Progenitor cell of endocrine pancreas (in vitro differentiated cells): ENCODE measurements around the gene CRYAB. TPM values are rescaled to one million over a fixed set of nuclear protein-coding genes. Genes with fewer than 3 reads are reported as not detected.

Experiments
- DNase-seq: peaks from one replicate; pipeline ENCODE4 v3.0.0; 2021; ENCODE audit warnings: low spot score; ENCODE audit not compliant: unreplicated experiment
- H3K27ac Mint-ChIP-seq: 2 replicates; pipeline ENCODE4 v1.8.0; 2021; ENCODE audit warnings: mild to moderate bottlenecking, moderate library complexity, mixed read lengths
- H3K27me3 Mint-ChIP-seq: 2 replicates; pipeline ENCODE4 v1.8.0; 2021; ENCODE audit warnings: mixed read lengths
- H3K36me3 Mint-ChIP-seq: 2 replicates; pipeline ENCODE4 v1.8.0; 2022; ENCODE audit warnings: mixed read lengths; ENCODE audit not compliant: insufficient read depth
- H3K4me1 Mint-ChIP-seq: 2 replicates; pipeline ENCODE4 v1.8.0; 2021; ENCODE audit warnings: low read depth, mixed read lengths
- H3K4me3 Mint-ChIP-seq: 2 replicates; pipeline ENCODE4 v1.8.0; 2021; ENCODE audit warnings: low read depth, mild to moderate bottlenecking, moderate library complexity, mixed read lengths
- H3K9me3 Mint-ChIP-seq: 2 replicates; pipeline ENCODE4 v1.8.0; 2021; ENCODE audit warnings: low read depth, mixed read lengths
- CTCF ChIP-seq: fragments of 200-600 bp; sonication (generic); IDR thresholded peaks from one replicate; pipeline ENCODE4 v1.5.0; 2021; ENCODE audit warnings: antibody characterized with exemption, mild to moderate bottlenecking; ENCODE audit not compliant: unreplicated experiment
- total RNA-seq: library from RNA; stranded (reverse); gene quantifications from 2 replicates; pipeline ENCODE4 v1.2.1, GENCODE V29; 2021

CRYAB gene
- total RNA-seq, 1 donor from 2014 or later, result not detected

- no peak for TF ChIP-seq CTCF
- peak overlapping the region; percentile 97 for H3K27ac Mint-ChIP-seq
These were observed 41.1 kb downstream of the CRYAB start for GRCh38 chr11:111870522-111870885.

GRCh38 chr11:111870113-111870512 is 41.5 kb downstream of the CRYAB start:
- Mint-ChIP-seq H3K4me1 (peaks cover 12% of the 10 kb centered on the region), H3K27ac (no peak overlapping the region), H3K36me3 (peaks cover 23% of the 10 kb centered on the region), H3K27me3 (no peaks in the 10 kb centered on the region), H3K9me3 (no peaks in the 10 kb centered on the region), H3K4me3 (peak overlapping the region; percentile 31)
- TF ChIP-seq CTCF, result no peak
- DNase-seq, result no peak

More at GRCh38 chr11:111870522-111870885, 41.1 kb downstream of the CRYAB start:
- H3K9me3 Mint-ChIP-seq, result no peaks in the 10 kb centered on the region
- H3K36me3 Mint-ChIP-seq, result peaks cover 24% of the 10 kb centered on the region
- no peak for DNase-seq
- no peaks in the 10 kb centered on the region for H3K27me3 Mint-ChIP-seq
- peak overlapping the region; percentile 95 for H3K4me3 Mint-ChIP-seq
- H3K4me1 Mint-ChIP-seq, result peaks cover 12% of the 10 kb centered on the region

- no peak for DNase-seq
- H3K4me3 Mint-ChIP-seq, result no peak overlapping the region
- TF ChIP-seq CTCF, result no peak
- H3K27ac Mint-ChIP-seq, result no peak overlapping the region
- no peaks in the 10 kb centered on the region for H3K9me3 Mint-ChIP-seq
- H3K27me3 Mint-ChIP-seq, result no peaks in the 10 kb centered on the region
- H3K4me1 Mint-ChIP-seq, result peaks cover 1% of the 10 kb centered on the region
- peaks cover 25% of the 10 kb centered on the region for H3K36me3 Mint-ChIP-seq
These were observed 51.3 kb downstream of the CRYAB start for GRCh38 chr11:111860257-111860656.

Other genes with a start within 250 kb of the CRYAB start
- 91.7 and 92.6 TPM in 2 replicates for gene PPP2R1B, start 145.4 kb downstream of the CRYAB start, total RNA-seq
- gene ALG9, start 40.2 kb downstream of the CRYAB start, total RNA-seq, result 45.2 and 47.3 TPM in 2 replicates
- 2.8 and 3.0 TPM in 2 replicates for gene FDXACB1, start 32.6 kb downstream of the CRYAB start, total RNA-seq
- gene CFAP68, start 32.2 kb downstream of the CRYAB start, total RNA-seq, result 25.7 and 28.4 TPM in 2 replicates
- gene HSPB2, start 964 bp upstream of the CRYAB start, total RNA-seq, result not detected in 2 replicates
- gene C11orf52, start 7.1 kb upstream of the CRYAB start, total RNA-seq, result 16.2 and 19.4 TPM in 2 replicates
- gene DIXDC1, start 25.6 kb upstream of the CRYAB start, total RNA-seq, result 23.5 and 25.0 TPM in 2 replicates
- 36.7 and 38.7 TPM in 2 replicates for gene DLAT, start 113.6 kb upstream of the CRYAB start, total RNA-seq
- 4.9 and 6.2 TPM in 2 replicates for gene PIH1D2, start 162.2 kb upstream of the CRYAB start, total RNA-seq
- gene NKAPD1, start 162.5 kb upstream of the CRYAB start, total RNA-seq, result 27.2 and 29.6 TPM in 2 replicates
- gene TIMM8B, start 175.0 kb upstream of the CRYAB start, total RNA-seq, result 71.2 and 71.7 TPM in 2 replicates
- 40.4 and 46.9 TPM in 2 replicates for gene SDHD, start 175.1 kb upstream of the CRYAB start, total RNA-seq